PC-3 (cell line): ENCODE data around the gene NR1I2. TPM values are rescaled to one million over a fixed set of nuclear protein-coding genes. Genes with fewer than 3 reads are reported as not detected.

Experiments used
- ATAC-seq: fragments of 200-7000 bp; cut with Tn5 transposase; 2 replicates; pipeline ENCODE4 v1.9.1; 2020; ENCODE audit warnings: mild to moderate bottlenecking, moderate library complexity
- BruUV-seq: library from RNA; stranded (reverse); fragments of 400-500 nt; replicated peaks from 2 replicates; lab custom pipeline; 2021; lab: Mats Ljungman, UMichigan
- CTCF ChIA-PET: fragments of 300-600 bp; sonication (Branson Sonifier 250); formaldehyde crosslinking; loops from one replicate; lab custom pipeline; 2022; ENCODE audit warnings: antibody characterized with exemption; lab: Charles Lee
- POLR2A ChIA-PET: fragments of 300-600 bp; sonication (Branson Sonifier 250); formaldehyde crosslinking; loops from one replicate; lab custom pipeline; 2022; ENCODE audit warnings: antibody characterized with exemption; ENCODE audit not compliant: unreplicated experiment; lab: Charles Lee
- DNase-seq: peaks from one replicate; pipeline ENCODE4 v3.0.0-alpha.2; 2015
- H2AFZ ChIP-seq: fragments of 300-600 bp; sonication (generic); 2 replicates; pipeline ENCODE4 v1.6.0; 2016; ENCODE audit warnings: antibody characterized with exemption, low read length
- H3F3A ChIP-seq: fragments of 300-600 bp; sonication (generic); one replicate; pipeline ENCODE4 v1.6.0; 2017; ENCODE audit warnings: antibody characterized with exemption, low read length, control low read depth, mild to moderate bottlenecking; ENCODE audit not compliant: unreplicated experiment
- H3K27ac ChIP-seq: fragments of 300-600 bp; sonication (generic); 2 replicates; pipeline ENCODE4 v1.5.1; 2016; ENCODE audit warnings: mild to moderate bottlenecking, low read length
- H3K27me3 ChIP-seq: fragments of 300-600 bp; sonication (generic); 2 replicates; pipeline ENCODE4 v1.6.1; 2016; ENCODE audit warnings: low read length, mixed read lengths
- H3K36me3 ChIP-seq: fragments of 300-600 bp; sonication (generic); 2 replicates; pipeline ENCODE4 v1.6.1; 2016; ENCODE audit warnings: low read depth, mixed run types, low read length, mixed read lengths
- H3K4me1 ChIP-seq: fragments of 300-600 bp; sonication (generic); 2 replicates; pipeline ENCODE4 v1.5.1; 2016; ENCODE audit warnings: low read length; ENCODE audit not compliant: insufficient read depth
- H3K4me2 ChIP-seq: fragments of 300-600 bp; sonication (generic); 2 replicates; pipeline ENCODE4 v1.6.0; 2016; ENCODE audit warnings: low read length
- H3K4me3 ChIP-seq: fragments of 300-600 bp; sonication (generic); 2 replicates; pipeline ENCODE4 v1.5.1; 2016; ENCODE audit warnings: mild to moderate bottlenecking, low read length, mixed read lengths
- H3K79me2 ChIP-seq: fragments of 300-600 bp; sonication (generic); 2 replicates; pipeline ENCODE4 v1.6.1; 2017; ENCODE audit warnings: low read length, mixed read lengths
- H3K9ac ChIP-seq: fragments of 300-600 bp; sonication (generic); 2 replicates; pipeline ENCODE4 v1.6.0; 2016; ENCODE audit warnings: mild to moderate bottlenecking, low read length
- H3K9me2 ChIP-seq: fragments of 300-600 bp; sonication (generic); replicated peaks from 2 replicates; pipeline ENCODE4 v1.6.1; 2016; ENCODE audit warnings: mixed run types, low read length, mixed read lengths
- H3K9me3 ChIP-seq: fragments of 300-600 bp; sonication (generic); 2 replicates; pipeline ENCODE4 v1.6.1; 2016; ENCODE audit warnings: low read length, mixed read lengths
- H4K20me1 ChIP-seq: fragments of 300-600 bp; sonication (generic); 2 replicates; pipeline ENCODE4 v1.6.1; 2016; ENCODE audit warnings: low read length, mixed read lengths
- CTCF ChIP-seq: fragments of 300-600 bp; sonication (generic); conservative IDR thresholded peaks from 2 replicates; pipeline ENCODE4 v1.5.1; 2017; ENCODE audit warnings: antibody characterized with exemption, low read depth, mild to moderate bottlenecking, low read length
- EZH2 ChIP-seq: fragments of 300-600 bp; sonication (generic); IDR thresholded peaks from one replicate; pipeline ENCODE4 v1.6.1; 2017; ENCODE audit warnings: antibody characterized with exemption, mild to moderate bottlenecking, low read length; ENCODE audit not compliant: unreplicated experiment
- EZH2phosphoT487 ChIP-seq: fragments of 300-600 bp; sonication (generic); IDR thresholded peaks from 2 replicates; pipeline ENCODE4 v1.6.1; 2018; ENCODE audit warnings: mild to moderate bottlenecking, antibody characterized with exemption, low read length, borderline replicate concordance
- intact Hi-C: fragments of 100-400 bp; cut with micrococcal nuclease; formaldehyde crosslinking; loops from 2 replicates; pipeline ENCODE4 v1.9.0; 2023
- total RNA-seq: library from RNA; depleted of rRNA; stranded (reverse); fragments of >200 nt; gene quantifications from 2 replicates; pipeline ENCODE4 v1.2.3, GENCODE V29; 2014

NR1I2 gene
- total RNA-seq, 1 experiment from 2014 or later = 0.04 TPM

DNA sequence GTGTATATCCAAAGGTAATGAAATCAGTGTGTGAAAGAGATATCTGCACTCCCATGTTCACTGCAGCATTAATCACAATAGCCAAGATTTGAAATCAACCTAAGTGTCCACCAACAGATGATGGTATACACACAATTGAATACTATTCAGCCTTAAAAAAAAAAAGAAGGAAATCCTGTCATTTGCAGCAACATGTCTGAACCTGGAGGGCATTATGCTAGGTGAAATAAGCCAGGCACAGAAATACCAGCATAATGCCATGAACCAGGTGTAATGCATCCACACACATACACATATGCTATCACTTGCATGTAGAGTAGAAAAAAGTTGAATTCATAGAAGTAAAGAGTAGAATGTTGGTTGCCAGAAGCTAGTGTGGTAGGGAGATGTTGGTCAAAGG, 18.4 kb upstream of the NR1I2 start:
- Histone ChIP-seq H3K27me3 (peaks cover 48% of the 10 kb centered on the region), H3F3A (no peaks in the 10 kb centered on the region), H3K36me3 (no peaks in the 10 kb centered on the region), H3K9me3 (no peaks in the 10 kb centered on the region), H3K9me2 (no peaks in the 10 kb centered on the region), H3K79me2 (no peaks in the 10 kb centered on the region), H4K20me1 (no peaks in the 10 kb centered on the region), H3K4me1 (no peaks in the 10 kb centered on the region), H3K4me3 (no peak overlapping the region), H2AFZ (no peak overlapping the region), H3K27ac (no peak overlapping the region), H3K4me2 (no peak overlapping the region), H3K9ac (no peak overlapping the region)
- ChIA-PET POLR2A (no interaction called here), CTCF (no interaction called here)
- DNase-seq = no peak
- no peak for ATAC-seq
- intact Hi-C loops = no loop called here
- TF ChIP-seq EZH2phosphoT487 = no peak
- no peak for TF ChIP-seq CTCF
- TF ChIP-seq EZH2 = no peak
- BruUV-seq = no TSS peak

DNA sequence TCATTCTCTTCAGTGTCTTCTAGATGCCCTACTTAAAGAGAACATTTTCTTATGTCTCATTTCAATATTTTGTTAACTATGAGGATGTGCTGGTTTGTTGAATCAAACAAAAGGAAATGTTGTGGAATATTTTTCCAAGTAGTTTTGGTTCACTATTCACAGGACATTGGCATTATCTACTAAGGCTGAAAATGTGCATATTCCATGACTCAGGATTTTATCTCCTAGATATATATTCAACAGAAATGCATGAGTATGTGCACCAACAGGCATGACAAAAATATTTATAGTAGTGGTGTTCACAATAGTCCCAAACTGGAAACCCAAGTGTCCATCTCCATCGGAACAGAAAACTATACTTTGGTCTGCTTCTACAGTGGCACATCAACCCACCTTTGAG, 16.7 kb upstream of the NR1I2 start:
- TF ChIP-seq EZH2 = no peak
- no peak for TF ChIP-seq CTCF
- no peak for TF ChIP-seq EZH2phosphoT487
- no TSS peak for BruUV-seq
- Histone ChIP-seq H3K4me2 (no peak overlapping the region), H3K27me3 (peaks cover 43% of the 10 kb centered on the region), H3K9ac (no peak overlapping the region), H4K20me1 (no peaks in the 10 kb centered on the region), H3K9me2 (no peaks in the 10 kb centered on the region), H3K4me3 (no peak overlapping the region), H3K79me2 (no peaks in the 10 kb centered on the region), H3K27ac (no peak overlapping the region), H3K36me3 (no peaks in the 10 kb centered on the region), H3K4me1 (no peaks in the 10 kb centered on the region), H3K9me3 (no peaks in the 10 kb centered on the region), H3F3A (no peaks in the 10 kb centered on the region), H2AFZ (no peak overlapping the region)
- DNase-seq (no peak), ATAC-seq (no peak)
- ChIA-PET CTCF (no interaction called here), POLR2A (no interaction called here)
- intact Hi-C loops = no loop called here

- Histone ChIP-seq H3K4me3 (no peak overlapping the region), H3F3A (no peaks in the 10 kb centered on the region), H3K79me2 (no peaks in the 10 kb centered on the region), H3K27me3 (peaks cover 40% of the 10 kb centered on the region), H3K27ac (no peak overlapping the region), H3K4me2 (no peak overlapping the region), H3K36me3 (no peaks in the 10 kb centered on the region), H3K9ac (no peak overlapping the region), H2AFZ (no peak overlapping the region), H3K4me1 (no peaks in the 10 kb centered on the region), H3K9me2 (no peaks in the 10 kb centered on the region), H3K9me3 (no peaks in the 10 kb centered on the region), H4K20me1 (no peaks in the 10 kb centered on the region)
- ATAC-seq = no peak
- CTCF ChIA-PET = no interaction called here
- intact Hi-C loops = no loop called here
- DNase-seq = no peak
- POLR2A ChIA-PET = interaction anchor here (0.6 kb wide), 1 partner anchor 518 kb away, joined by 3 read pairs; no protein-coding TSS in a partner anchor
- no peak for TF ChIP-seq CTCF
- no peak for TF ChIP-seq EZH2
- no peak for TF ChIP-seq EZH2phosphoT487
- no TSS peak for BruUV-seq
Observed at GRCh38 chr3:119767936-119768601, 13.8 kb upstream of the NR1I2 start.
